ENCODE measurements around the gene GNG8.

The GNG8 gene

GRCh38 chr19:46661735-46662592, 26.0 kb upstream of the GNG8 start:
- peak; percentile 99 for TF ChIP-seq CTCF (IDR thresholded peaks at IDR 0.05; ENCODE audit: low read depth, low read length)
- no peak for TF ChIP-seq EZH2phosphoT487 (IDR thresholded peaks at IDR 0.05; ENCODE audit: low read depth)
- H3K9ac ChIP-seq (ENCODE audit: low read length): peak overlapping the region; percentile 26; the same call in 1 of the 2 replicates

GRCh38 chr19:46661020-46661731, 25.2 kb upstream of the GNG8 start, which contains the start of gene DACT3:
TSS of gene DACT3 (minus strand) at chr19:46661182. CDS start at chr19:46661064, 118 bp downstream.
- Histone ChIP-seq H3K27me3 (ENCODE audit: low read depth, low read length) (peaks cover 18% of the 10 kb centered on the region), H3K4me3 (ENCODE audit: low read length) (peak within 1 kb of the TSS; percentile 78), H2AFZ (ENCODE audit: low read depth, low read length) (no peak within 1 kb of the TSS), H3K27ac (ENCODE audit: low read length) (peak within 1 kb of the TSS; percentile 8; the same call in 1 of the 2 replicates), H3K36me3 (replicated peaks; ENCODE audit: low read depth, low read length) (no peaks in the 10 kb centered on the region), H4K20me1 (ENCODE audit: insufficient read depth, low read length) (no peaks in the 10 kb centered on the region), H3K79me2 (ENCODE audit: low read length) (no peaks in the 10 kb centered on the region), H3K9me3 (ENCODE audit: insufficient read depth, low read length) (no peaks in the 10 kb centered on the region), H3K4me2 (ENCODE audit: low read length) (peak within 1 kb of the TSS; percentile 92), H3K4me1 (ENCODE audit: low read length) (peaks cover 24% of the 10 kb centered on the region), H3K9ac (ENCODE audit: low read length) (peak within 1 kb of the TSS; percentile 33)
- TF ChIP-seq CTCF (IDR thresholded peaks at IDR 0.05; ENCODE audit: low read depth, low read length) (no peak), EZH2phosphoT487 (IDR thresholded peaks at IDR 0.05; ENCODE audit: low read depth) (no peak)

More at GRCh38 chr19:46661735-46662592, 26.0 kb upstream of the GNG8 start:
- no peaks in the 10 kb centered on the region for H3K79me2 ChIP-seq (ENCODE audit: low read length)
- H4K20me1 ChIP-seq (ENCODE audit: insufficient read depth, low read length): no peaks in the 10 kb centered on the region
- peak overlapping the region; percentile 8; the same call in 1 of the 2 replicates for H3K27ac ChIP-seq (ENCODE audit: low read length)
- H3K4me1 ChIP-seq (ENCODE audit: low read length): peaks cover 24% of the 10 kb centered on the region
- 0 out of 2 replicates have a peak overlapping the region, but pooled peaks have one; percentile 34 for H2AFZ ChIP-seq (ENCODE audit: low read depth, low read length)
- peak overlapping the region; percentile 89 for H3K4me2 ChIP-seq (ENCODE audit: low read length)
- no peaks in the 10 kb centered on the region for H3K36me3 ChIP-seq (replicated peaks; ENCODE audit: low read depth, low read length)
- no peaks in the 10 kb centered on the region for H3K9me3 ChIP-seq (ENCODE audit: insufficient read depth, low read length)
- peak overlapping the region; percentile 77 for H3K4me3 ChIP-seq (ENCODE audit: low read length)
- H3K27me3 ChIP-seq (ENCODE audit: low read depth, low read length): peaks cover 18% of the 10 kb centered on the region

- peak overlapping the region; percentile 33 for H3K9ac ChIP-seq (ENCODE audit: low read length)
Measured at GRCh38 chr19:46660551-46661019, 24.6 kb upstream of the GNG8 start.

More at GRCh38 chr19:46660551-46661019, 24.6 kb upstream of the GNG8 start:
- H3K27me3 ChIP-seq (ENCODE audit: low read depth, low read length): peaks cover 18% of the 10 kb centered on the region
- TF ChIP-seq EZH2phosphoT487 (IDR thresholded peaks at IDR 0.05; ENCODE audit: low read depth) (no peak), CTCF (IDR thresholded peaks at IDR 0.05; ENCODE audit: low read depth, low read length) (peak; percentile 19; the same call in 1 of the 2 replicates)
- H3K27ac ChIP-seq (ENCODE audit: low read length): no peak overlapping the region
- H3K4me2 ChIP-seq (ENCODE audit: low read length): peak overlapping the region; percentile 92
- H2AFZ ChIP-seq (ENCODE audit: low read depth, low read length): no peak overlapping the region
- no peaks in the 10 kb centered on the region for H3K9me3 ChIP-seq (ENCODE audit: insufficient read depth, low read length)
- peaks cover 24% of the 10 kb centered on the region for H3K4me1 ChIP-seq (ENCODE audit: low read length)
- H3K36me3 ChIP-seq (replicated peaks; ENCODE audit: low read depth, low read length): no peaks in the 10 kb centered on the region
- no peaks in the 10 kb centered on the region for H3K79me2 ChIP-seq (ENCODE audit: low read length)
- peak overlapping the region; percentile 78 for H3K4me3 ChIP-seq (ENCODE audit: low read length)
- H4K20me1 ChIP-seq (ENCODE audit: insufficient read depth, low read length): no peaks in the 10 kb centered on the region

Data from OCI-LY3 (cell line).